GM23338 (cell line): Measurements from ENCODE around the gene NT5C3B. TPM values are rescaled to one million over a fixed set of nuclear protein-coding genes. Genes with fewer than 3 reads are reported as not detected.

Experiments
- ATAC-seq: fragments of 200-7000 bp; cut with Tn5 transposase; 3 replicates; pipeline ENCODE4 v1.9.1; 2020
- DNase-seq: peaks from one replicate; pipeline ENCODE4 v3.0.0-alpha.2; 2015; ENCODE audit warnings: low spot score
- H2AFZ ChIP-seq: fragments of 200-600 bp; sonication (generic); 2 replicates; pipeline ENCODE4 v1.8.0; 2016; ENCODE audit warnings: antibody characterized with exemption, mild to moderate bottlenecking, moderate library complexity
- H3F3A ChIP-seq: fragments of 200-600 bp; sonication (generic); replicated peaks from 2 replicates; pipeline ENCODE4 v1.8.0; 2017; ENCODE audit warnings: antibody characterized with exemption, mixed run types, low read depth
- H3K27ac ChIP-seq: fragments of 200-600 bp; sonication (generic); 2 replicates; pipeline ENCODE4 v1.6.1; 2016; ENCODE audit warnings: low read depth
- H3K27me3 ChIP-seq: fragments of 200-600 bp; sonication (generic); 2 replicates; pipeline ENCODE4 v1.8.0; 2016; ENCODE audit warnings: mild to moderate bottlenecking, mixed run types, moderate library complexity; ENCODE audit not compliant: insufficient read depth
- H3K36me3 ChIP-seq: fragments of 200-600 bp; sonication (generic); 2 replicates; pipeline ENCODE4 v1.8.0; 2016; ENCODE audit warnings: mild to moderate bottlenecking; ENCODE audit not compliant: insufficient read depth
- H3K4me1 ChIP-seq: fragments of 200-600 bp; sonication (generic); 2 replicates; pipeline ENCODE4 v1.8.0; 2016; ENCODE audit warnings: mild to moderate bottlenecking, moderate library complexity; ENCODE audit not compliant: insufficient read depth
- H3K4me2 ChIP-seq: fragments of 200-600 bp; sonication (generic); 2 replicates; pipeline ENCODE4 v1.7.1; 2017; ENCODE audit warnings: mixed run types
- H3K4me3 ChIP-seq: fragments of 200-600 bp; sonication (generic); 2 replicates; pipeline ENCODE4 v1.6.1; 2016; ENCODE audit warnings: mixed run types
- H3K79me2 ChIP-seq: fragments of 200-600 bp; sonication (generic); replicated peaks from 2 replicates; pipeline ENCODE4 v1.8.0; 2017; ENCODE audit warnings: mild to moderate bottlenecking; ENCODE audit not compliant: insufficient read depth
- H3K9me2 ChIP-seq: fragments of 200-600 bp; sonication (generic); 2 replicates; pipeline ENCODE4 v1.8.0; 2017; ENCODE audit not compliant: insufficient read depth
- H4K20me1 ChIP-seq: fragments of 200-600 bp; sonication (generic); replicated peaks from 2 replicates; pipeline ENCODE4 v1.8.0; 2017; ENCODE audit warnings: mild to moderate bottlenecking; ENCODE audit not compliant: insufficient read depth
- H3K27ac Mint-ChIP-seq: 2 replicates; pipeline ENCODE4 v1.8.0; 2020; ENCODE audit warnings: inconsistent platforms, mild to moderate bottlenecking, moderate library complexity, mixed read lengths
- H3K27me3 Mint-ChIP-seq: 3 replicates; pipeline ENCODE4 v1.8.0; 2022; ENCODE audit warnings: low read depth, mild to moderate bottlenecking, moderate library complexity, mixed read lengths, inconsistent platforms; ENCODE audit not compliant: insufficient read depth, poor library complexity
- H3K36me3 Mint-ChIP-seq: 3 replicates; pipeline ENCODE4 v1.8.0; 2021; ENCODE audit warnings: low read depth, mild to moderate bottlenecking, inconsistent platforms, moderate library complexity, mixed read lengths
- H3K4me1 Mint-ChIP-seq: 3 replicates; pipeline ENCODE4 v1.8.0; 2020; ENCODE audit warnings: mild to moderate bottlenecking, inconsistent platforms, mixed read lengths
- H3K4me3 Mint-ChIP-seq: 3 replicates; pipeline ENCODE4 v1.8.0; 2021; ENCODE audit warnings: moderate library complexity, mild to moderate bottlenecking, inconsistent platforms, mixed read lengths
- H3K9me3 Mint-ChIP-seq: 3 replicates; pipeline ENCODE4 v1.8.0; 2020; ENCODE audit warnings: moderate library complexity, mild to moderate bottlenecking, inconsistent platforms, mixed read lengths
- CREB1 ChIP-seq: fragments of 250-450 bp; sonication (Bioruptor Pico); IDR thresholded peaks from 2 replicates; pipeline ENCODE4 v1.5.0; 2020; ENCODE audit warnings: low read depth, mild to moderate bottlenecking, moderate library complexity
- EZH2 ChIP-seq: fragments of 200-600 bp; sonication (generic); IDR thresholded peaks from one replicate; pipeline ENCODE4 v1.8.0; 2017; ENCODE audit warnings: antibody characterized with exemption, mild to moderate bottlenecking, low read depth; ENCODE audit not compliant: unreplicated experiment
- EZH2phosphoT487 ChIP-seq: fragments of 200-600 bp; sonication (generic); IDR thresholded peaks from one replicate; pipeline ENCODE4 v1.8.1; 2018; ENCODE audit warnings: antibody characterized with exemption; ENCODE audit not compliant: unreplicated experiment
- JUNB ChIP-seq: IDR thresholded peaks from one replicate; pipeline ENCODE4 v1.6.1; 2016; ENCODE audit warnings: antibody characterized with exemption; ENCODE audit not compliant: unreplicated experiment
- NANOG ChIP-seq: IDR thresholded peaks from 2 replicates; pipeline ENCODE4 v1.6.1; 2016; ENCODE audit warnings: antibody characterized with exemption, borderline replicate concordance
- POLR2AphosphoS5 ChIP-seq: IDR thresholded peaks from 2 replicates; pipeline ENCODE4 v1.6.1; 2016; ENCODE audit warnings: antibody characterized with exemption, low read depth
- STAT1 ChIP-seq: IDR thresholded peaks from one replicate; pipeline ENCODE4 v1.6.1; 2016; ENCODE audit warnings: antibody characterized with exemption; ENCODE audit not compliant: unreplicated experiment
- ZNF114 ChIP-seq: fragments of 250-450 bp; sonication (Bioruptor Pico); IDR thresholded peaks from 2 replicates; pipeline ENCODE4 v1.5.0; 2020; ENCODE audit warnings: mild to moderate bottlenecking, moderate library complexity
- ZNF331 ChIP-seq: fragments of 250-450 bp; sonication (Bioruptor Pico); IDR thresholded peaks from 2 replicates; pipeline ENCODE4 v1.5.0; 2020; ENCODE audit warnings: low read depth, mild to moderate bottlenecking, moderate library complexity
- polyA plus RNA-seq: library from polyadenylated mRNA; unstranded; fragments of >200 nt; fragmentation: Nextera tagmentation; extraction: Ambion mirVana; gene quantifications from 2 replicates; pipeline ENCODE4 v1.2.1, GENCODE V29; 2016
- total RNA-seq: library from RNA; depleted of rRNA; stranded (reverse); fragments of >200 nt; shearing (Covaris generic); gene quantifications from 2 replicates; pipeline ENCODE4 v1.2.3, GENCODE V29; 2014
- TF ChIP-seq, protein P1 (sequence below): fragments of 250-450 bp; sonication (Bioruptor Pico); IDR thresholded peaks from 2 replicates; pipeline ENCODE4 v1.5.0; 2020; ENCODE audit warnings: mild to moderate bottlenecking, moderate library complexity
- TF ChIP-seq, protein P2 (sequence below): IDR thresholded peaks from 2 replicates; pipeline ENCODE4 v1.6.1; 2016; ENCODE audit warnings: antibody characterized with exemption
- TF ChIP-seq, protein P3 (sequence below), 2 experiments: fragments of 200-600 bp in 1 of 2; sonication (generic) in 1 of 2; conservative IDR thresholded peaks; 2 replicates each; pipeline versions ENCODE4 v1.5.1 to v1.6.1; 2016 to 2017; ENCODE audit warnings: antibody characterized with exemption in 2 of 2, low read depth in 2 of 2, mild to moderate bottlenecking in 2 of 2, moderate library complexity in 1 of 2

Gene NT5C3B
- total and polyA plus RNA-seq, 2 experiments from 2014 or later, result 58.2 to 78.3 TPM

DNA sequence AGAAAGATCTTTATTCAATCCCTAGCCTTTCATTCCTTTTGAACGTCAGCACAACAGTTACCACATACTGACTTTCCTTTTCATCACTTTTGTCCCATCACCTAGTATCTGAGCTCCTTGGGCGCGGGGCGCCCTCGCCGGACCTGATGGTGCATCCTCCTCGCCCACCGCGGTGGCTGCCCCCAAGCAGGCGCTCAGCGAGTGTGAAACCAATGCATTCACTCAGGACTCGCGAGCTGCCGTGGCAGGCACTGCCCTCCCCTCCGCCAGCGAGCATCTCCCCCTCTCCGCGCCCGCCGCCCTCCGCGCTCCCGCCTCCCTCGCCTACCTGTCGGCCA lies 28.4 kb upstream of the NT5C3B start (continued):
- TF ChIP-seq, protein P1, sequence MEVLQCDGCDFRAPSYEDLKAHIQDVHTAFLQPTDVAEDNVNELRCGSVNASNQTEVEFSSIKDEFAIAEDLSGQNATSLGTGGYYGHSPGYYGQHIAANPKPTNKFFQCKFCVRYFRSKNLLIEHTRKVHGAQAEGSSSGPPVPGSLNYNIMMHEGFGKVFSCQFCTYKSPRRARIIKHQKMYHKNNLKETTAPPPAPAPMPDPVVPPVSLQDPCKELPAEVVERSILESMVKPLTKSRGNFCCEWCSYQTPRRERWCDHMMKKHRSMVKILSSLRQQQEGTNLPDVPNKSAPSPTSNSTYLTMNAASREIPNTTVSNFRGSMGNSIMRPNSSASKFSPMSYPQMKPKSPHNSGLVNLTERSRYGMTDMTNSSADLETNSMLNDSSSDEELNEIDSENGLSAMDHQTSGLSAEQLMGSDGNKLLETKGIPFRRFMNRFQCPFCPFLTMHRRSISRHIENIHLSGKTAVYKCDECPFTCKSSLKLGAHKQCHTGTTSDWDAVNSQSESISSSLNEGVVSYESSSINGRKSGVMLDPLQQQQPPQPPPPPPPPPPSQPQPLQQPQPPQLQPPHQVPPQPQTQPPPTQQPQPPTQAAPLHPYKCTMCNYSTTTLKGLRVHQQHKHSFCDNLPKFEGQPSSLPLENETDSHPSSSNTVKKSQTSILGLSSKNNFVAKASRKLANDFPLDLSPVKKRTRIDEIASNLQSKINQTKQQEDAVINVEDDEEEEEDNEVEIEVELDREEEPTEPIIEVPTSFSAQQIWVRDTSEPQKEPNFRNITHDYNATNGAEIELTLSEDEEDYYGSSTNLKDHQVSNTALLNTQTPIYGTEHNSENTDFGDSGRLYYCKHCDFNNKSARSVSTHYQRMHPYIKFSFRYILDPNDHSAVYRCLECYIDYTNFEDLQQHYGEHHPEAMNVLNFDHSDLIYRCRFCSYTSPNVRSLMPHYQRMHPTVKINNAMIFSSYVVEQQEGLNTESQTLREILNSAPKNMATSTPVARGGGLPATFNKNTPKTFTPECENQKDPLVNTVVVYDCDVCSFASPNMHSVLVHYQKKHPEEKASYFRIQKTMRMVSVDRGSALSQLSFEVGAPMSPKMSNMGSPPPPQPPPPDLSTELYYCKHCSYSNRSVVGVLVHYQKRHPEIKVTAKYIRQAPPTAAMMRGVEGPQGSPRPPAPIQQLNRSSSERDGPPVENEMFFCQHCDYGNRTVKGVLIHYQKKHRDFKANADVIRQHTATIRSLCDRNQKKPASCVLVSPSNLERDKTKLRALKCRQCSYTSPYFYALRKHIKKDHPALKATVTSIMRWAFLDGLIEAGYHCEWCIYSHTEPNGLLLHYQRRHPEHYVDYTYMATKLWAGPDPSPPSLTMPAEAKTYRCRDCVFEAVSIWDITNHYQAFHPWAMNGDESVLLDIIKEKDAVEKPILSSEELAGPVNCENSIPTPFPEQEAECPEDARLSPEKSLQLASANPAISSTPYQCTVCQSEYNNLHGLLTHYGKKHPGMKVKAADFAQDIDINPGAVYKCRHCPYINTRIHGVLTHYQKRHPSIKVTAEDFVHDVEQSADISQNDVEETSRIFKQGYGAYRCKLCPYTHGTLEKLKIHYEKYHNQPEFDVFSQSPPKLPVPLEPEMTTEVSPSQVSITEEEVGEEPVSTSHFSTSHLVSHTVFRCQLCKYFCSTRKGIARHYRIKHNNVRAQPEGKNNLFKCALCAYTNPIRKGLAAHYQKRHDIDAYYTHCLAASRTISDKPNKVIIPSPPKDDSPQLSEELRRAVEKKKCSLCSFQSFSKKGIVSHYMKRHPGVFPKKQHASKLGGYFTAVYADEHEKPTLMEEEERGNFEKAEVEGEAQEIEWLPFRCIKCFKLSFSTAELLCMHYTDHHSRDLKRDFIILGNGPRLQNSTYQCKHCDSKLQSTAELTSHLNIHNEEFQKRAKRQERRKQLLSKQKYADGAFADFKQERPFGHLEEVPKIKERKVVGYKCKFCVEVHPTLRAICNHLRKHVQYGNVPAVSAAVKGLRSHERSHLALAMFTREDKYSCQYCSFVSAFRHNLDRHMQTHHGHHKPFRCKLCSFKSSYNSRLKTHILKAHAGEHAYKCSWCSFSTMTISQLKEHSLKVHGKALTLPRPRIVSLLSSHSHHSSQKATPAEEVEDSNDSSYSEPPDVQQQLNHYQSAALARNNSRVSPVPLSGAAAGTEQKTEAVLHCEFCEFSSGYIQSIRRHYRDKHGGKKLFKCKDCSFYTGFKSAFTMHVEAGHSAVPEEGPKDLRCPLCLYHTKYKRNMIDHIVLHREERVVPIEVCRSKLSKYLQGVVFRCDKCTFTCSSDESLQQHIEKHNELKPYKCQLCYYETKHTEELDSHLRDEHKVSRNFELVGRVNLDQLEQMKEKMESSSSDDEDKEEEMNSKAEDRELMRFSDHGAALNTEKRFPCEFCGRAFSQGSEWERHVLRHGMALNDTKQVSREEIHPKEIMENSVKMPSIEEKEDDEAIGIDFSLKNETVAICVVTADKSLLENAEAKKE (CRISPR knock-in tag), result no peak
- no peak for TF ChIP-seq CREB1 (CRISPR knock-in tag)
- TF ChIP-seq, protein P2, sequence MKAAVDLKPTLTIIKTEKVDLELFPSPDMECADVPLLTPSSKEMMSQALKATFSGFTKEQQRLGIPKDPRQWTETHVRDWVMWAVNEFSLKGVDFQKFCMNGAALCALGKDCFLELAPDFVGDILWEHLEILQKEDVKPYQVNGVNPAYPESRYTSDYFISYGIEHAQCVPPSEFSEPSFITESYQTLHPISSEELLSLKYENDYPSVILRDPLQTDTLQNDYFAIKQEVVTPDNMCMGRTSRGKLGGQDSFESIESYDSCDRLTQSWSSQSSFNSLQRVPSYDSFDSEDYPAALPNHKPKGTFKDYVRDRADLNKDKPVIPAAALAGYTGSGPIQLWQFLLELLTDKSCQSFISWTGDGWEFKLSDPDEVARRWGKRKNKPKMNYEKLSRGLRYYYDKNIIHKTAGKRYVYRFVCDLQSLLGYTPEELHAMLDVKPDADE, result no peak
- TF ChIP-seq ZNF114 (CRISPR knock-in tag), result no peak
- TF ChIP-seq POLR2AphosphoS5, result no peak
- no peak for TF ChIP-seq EZH2
- no peak for TF ChIP-seq ZNF331 (CRISPR knock-in tag)
- TF ChIP-seq JUNB, result no peak

DNA sequence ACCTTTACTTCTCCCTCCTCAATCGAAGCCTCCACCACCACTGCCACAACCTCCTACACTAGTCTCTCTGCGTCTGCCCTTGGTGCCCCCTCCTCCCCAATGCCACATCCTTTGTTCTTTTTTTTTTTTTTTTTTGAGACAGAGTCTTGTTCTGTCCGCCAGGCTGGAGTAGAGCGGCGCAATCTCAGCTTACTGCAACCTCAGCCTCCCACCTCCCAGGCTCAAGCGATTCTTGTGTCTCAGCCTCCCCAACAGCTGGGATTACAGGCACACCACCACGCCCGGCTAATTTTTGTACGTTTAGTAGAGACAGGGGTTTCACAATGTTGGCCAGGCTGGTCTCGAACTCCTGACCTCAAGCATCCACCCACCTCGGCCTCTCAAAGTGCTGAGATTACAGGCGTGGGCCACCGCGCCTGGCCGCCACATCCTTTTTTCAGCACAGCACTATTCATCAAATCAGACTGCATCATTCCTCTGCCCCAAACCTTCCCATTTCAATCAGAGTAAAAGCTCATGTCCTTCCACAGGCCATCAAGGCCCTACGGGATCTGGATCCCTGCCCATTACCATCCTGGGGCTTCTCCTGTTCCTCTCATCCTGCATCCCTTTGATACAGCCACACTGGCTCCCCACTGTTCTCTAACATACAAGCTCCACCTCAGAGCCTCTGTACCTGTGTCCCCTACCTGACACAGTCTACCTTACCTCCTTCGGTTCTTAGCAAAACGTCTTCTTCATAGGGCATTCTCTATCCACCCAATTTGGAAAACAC lies 27.2 kb upstream of the NT5C3B start:
- H4K20me1 ChIP-seq, result peaks cover 45% of the 10 kb centered on the region
- no peaks in the 10 kb centered on the region for H3K27me3 ChIP-seq
- no peak; the same call in 2 of the 3 replicates for ATAC-seq
- Mint-ChIP-seq H3K36me3 (peaks cover 20% of the 10 kb centered on the region), H3K27me3 (no peaks in the 10 kb centered on the region), H3K4me1 (peaks cover 22% of the 10 kb centered on the region), H3K9me3 (no peaks in the 10 kb centered on the region), H3K4me3 (no peak overlapping the region), H3K27ac (no peak overlapping the region)
- peaks cover 15% of the 10 kb centered on the region for H3K36me3 ChIP-seq
- peak overlapping the region; percentile 85 for H3K4me2 ChIP-seq
- no peaks in the 10 kb centered on the region for H3K9me2 ChIP-seq
- no peak overlapping the region for H3K27ac ChIP-seq
- DNase-seq, result peak; percentile 25
- peaks cover 29% of the 10 kb centered on the region for H3F3A ChIP-seq
- H3K79me2 ChIP-seq, result peaks cover 65% of the 10 kb centered on the region
- peaks cover 52% of the 10 kb centered on the region for H3K4me1 ChIP-seq
- H3K4me3 ChIP-seq, result peak overlapping the region; percentile 98
- H2AFZ ChIP-seq, result no peak overlapping the region
- TF ChIP-seq ZNF331 (CRISPR knock-in tag), result no peak
- no peak for TF ChIP-seq EZH2phosphoT487
- TF ChIP-seq, protein P3, sequence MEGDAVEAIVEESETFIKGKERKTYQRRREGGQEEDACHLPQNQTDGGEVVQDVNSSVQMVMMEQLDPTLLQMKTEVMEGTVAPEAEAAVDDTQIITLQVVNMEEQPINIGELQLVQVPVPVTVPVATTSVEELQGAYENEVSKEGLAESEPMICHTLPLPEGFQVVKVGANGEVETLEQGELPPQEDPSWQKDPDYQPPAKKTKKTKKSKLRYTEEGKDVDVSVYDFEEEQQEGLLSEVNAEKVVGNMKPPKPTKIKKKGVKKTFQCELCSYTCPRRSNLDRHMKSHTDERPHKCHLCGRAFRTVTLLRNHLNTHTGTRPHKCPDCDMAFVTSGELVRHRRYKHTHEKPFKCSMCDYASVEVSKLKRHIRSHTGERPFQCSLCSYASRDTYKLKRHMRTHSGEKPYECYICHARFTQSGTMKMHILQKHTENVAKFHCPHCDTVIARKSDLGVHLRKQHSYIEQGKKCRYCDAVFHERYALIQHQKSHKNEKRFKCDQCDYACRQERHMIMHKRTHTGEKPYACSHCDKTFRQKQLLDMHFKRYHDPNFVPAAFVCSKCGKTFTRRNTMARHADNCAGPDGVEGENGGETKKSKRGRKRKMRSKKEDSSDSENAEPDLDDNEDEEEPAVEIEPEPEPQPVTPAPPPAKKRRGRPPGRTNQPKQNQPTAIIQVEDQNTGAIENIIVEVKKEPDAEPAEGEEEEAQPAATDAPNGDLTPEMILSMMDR (conservative IDR thresholded peaks at IDR 0.05; ENCODE audit: low read depth in 2 of 2), result no peak
- no peak for TF ChIP-seq EZH2
- TF ChIP-seq NANOG, result no peak
- no peak for TF ChIP-seq STAT1
- TF ChIP-seq JUNB, result no peak
- no peak for TF ChIP-seq POLR2AphosphoS5
